NAMALWA (cell line): ENCODE measurements around the gene TMPRSS6.

ENCODE experiments used
- DNase-seq: peaks from one replicate; pipeline ENCODE4 v3.0.0-alpha.2; 2015; ENCODE audit warnings: low spot score

TMPRSS6 gene

DNA sequence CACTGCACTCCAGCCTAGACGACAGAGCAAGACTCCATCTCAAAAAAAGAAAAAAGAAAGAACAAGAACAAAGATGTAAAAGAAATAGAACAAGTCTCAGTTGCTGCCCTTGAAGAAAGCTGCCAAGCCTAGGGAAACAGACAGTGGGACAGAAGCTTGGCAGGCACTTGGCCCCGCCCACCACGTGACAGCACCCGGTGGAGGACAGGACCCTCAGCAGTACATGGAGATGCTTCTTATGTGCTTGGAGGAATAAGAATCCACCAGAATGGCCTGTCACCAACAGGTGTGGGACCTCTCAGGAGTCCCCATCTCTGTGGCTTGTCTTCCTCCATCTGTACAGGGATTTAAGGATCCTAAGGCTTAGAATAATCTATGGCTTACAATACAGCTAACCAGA, 7.6 kb upstream of the TMPRSS6 start:
- no peak for DNase-seq

DNA sequence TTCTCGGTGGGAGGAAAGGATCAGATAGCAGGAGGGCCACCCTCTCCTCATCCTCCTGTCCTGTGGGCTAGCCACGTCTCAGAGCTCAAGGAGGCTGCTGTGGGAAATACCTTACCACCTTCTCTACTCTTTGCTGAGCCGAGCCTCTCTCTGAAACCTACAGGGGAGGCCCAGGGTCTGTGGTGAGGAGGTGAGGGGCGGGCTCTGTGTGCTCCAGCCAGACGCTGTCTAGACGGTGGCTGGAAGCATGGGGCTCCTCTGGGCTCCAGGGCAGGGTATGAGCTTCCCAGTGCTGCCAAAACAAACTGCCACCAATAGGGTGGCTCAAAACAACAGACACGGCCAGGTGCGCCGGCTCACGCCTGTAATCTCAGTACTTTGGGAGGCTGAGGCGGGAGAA, 5.5 kb upstream of the TMPRSS6 start:
- DNase-seq: no peak

DNA sequence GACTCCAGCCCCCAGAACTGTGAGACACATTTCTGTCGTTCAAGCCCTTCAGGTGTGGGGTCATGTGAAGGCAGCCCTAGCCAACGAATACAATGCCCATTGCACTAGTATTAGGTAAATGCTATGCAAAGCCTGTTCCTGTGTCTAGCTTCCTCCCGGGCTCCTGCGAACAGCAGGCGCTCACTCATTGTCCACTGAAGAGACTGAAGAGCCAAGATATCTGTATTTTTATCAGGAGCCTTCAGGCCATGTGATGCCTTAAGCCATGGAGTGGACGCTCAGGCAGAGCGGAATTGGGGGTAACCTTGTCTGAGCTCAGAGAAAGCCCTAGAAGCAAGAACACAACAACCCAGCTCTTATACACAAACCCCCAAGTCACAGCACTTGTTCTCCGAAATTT, 4.2 kb upstream of the TMPRSS6 start:
- DNase-seq: no peak

DNA sequence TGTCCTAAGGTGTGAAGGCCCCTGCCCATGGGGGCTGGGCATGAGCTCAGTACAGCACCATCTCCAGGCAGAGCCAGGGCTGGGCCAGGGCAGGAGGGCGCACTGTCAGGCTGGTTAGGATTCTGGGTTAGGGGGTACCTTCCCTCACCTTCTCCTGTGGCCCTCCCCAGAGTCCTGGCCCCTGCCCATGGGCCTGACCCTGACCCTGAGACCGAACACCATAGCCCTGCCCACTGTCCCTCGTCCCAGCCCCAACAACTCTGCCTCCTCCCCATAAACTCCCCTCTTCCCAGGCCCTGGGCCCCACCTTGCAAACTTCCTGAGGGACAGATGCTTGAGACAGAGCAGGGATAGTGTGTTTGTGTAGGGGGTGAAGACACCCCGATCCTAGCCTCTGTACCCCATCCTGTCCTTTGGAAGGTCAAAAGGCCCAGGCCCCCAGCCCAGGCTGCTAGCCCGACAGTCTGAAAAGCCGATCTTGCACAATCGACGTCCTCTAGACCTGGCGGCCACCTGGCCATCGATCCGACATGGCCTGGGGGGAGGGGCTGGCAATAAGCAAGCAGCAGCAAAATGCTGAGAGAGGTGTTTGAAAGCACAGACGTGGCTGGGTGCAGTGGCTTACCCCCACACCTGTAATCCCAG, 2.7 kb upstream of the TMPRSS6 start:
- no peak for DNase-seq

DNA sequence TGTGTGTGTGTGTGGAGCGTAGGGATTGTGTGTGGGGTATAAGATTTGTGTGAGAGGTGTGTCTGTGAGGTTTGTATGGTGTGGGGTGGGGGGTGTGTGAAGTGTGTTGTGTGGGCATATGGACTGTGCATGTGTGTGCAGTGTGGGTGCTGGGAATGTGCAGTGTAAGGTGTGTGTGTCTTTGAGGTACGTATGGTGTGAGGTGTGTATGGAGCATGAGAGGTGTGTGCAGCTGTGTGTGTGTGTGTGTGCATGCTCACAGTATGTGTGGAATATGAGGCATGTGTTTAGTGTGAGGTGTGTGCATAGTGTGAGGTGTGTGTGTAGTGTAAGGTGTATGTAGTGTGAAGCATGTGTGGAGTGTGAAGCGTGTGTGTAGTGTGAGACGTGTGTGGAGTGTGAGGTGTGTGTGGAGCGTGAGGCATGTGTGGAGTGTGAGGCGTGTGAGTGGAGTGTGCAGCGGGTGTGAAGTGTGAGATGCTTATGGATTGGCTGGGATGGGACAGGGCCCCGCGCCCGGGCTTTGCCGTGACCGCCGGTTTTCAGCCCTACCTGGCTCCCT, 1.7 kb upstream of the TMPRSS6 start:
- no peak for DNase-seq

DNA sequence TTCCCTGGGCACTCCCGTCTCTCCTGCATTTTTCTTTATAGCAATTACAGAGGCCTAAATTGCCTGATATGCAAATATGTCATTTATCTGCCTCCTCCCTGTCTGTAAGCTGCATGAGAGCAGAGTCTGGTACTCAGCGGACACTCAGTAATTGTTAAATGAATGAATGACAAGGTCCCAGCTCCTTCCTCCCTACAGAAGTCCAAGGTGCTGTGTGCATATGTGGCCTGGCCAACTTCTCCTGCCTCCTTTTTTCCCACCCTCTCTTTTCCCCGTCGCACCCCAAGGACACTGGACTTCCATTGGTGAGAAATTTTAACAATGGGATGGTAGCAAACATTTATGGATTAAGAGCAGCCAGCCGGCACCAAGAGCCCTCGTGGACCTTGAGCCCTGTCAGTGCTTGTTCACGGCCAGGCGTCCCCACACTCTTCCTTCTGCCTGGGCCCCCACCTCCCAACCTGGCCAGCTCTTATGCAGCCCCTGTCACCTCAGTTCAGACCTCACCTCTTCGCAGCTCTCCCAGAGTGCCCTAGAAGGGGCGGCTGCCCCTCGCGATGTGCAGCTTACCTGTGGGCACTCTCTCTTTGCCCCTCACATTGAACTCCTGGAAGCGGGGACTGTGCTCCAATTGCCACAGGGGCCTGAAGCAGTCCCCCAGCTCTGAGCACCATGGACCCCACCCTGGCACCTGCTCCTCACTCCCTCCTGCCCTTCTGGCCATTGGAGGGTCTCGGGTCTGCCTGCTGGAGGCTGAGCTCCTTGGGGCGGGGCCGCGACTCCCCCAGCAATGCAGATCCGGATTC, 1.5 kb downstream of the TMPRSS6 start:
- DNase-seq: no peak

DNA sequence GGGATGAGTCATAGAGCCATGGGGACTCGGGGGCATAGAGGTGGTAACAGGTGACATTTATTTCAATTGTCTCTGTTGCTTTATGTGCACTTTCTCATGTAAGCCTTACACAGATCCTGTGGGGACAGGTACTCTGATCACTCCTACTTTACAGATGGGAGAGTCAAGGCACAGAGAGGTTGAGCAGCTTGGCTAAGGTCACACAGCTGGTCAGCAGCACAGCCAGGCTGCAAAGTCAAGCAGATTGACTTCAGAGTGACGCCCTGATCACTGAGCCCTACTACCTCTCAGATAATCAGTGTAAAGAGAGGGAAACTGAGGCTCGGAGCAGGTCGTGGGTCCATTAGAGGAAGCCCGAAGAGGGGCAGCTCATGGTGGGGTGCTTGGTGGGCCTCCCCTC, 3.5 kb downstream of the TMPRSS6 start:
- no peak for DNase-seq

DNA sequence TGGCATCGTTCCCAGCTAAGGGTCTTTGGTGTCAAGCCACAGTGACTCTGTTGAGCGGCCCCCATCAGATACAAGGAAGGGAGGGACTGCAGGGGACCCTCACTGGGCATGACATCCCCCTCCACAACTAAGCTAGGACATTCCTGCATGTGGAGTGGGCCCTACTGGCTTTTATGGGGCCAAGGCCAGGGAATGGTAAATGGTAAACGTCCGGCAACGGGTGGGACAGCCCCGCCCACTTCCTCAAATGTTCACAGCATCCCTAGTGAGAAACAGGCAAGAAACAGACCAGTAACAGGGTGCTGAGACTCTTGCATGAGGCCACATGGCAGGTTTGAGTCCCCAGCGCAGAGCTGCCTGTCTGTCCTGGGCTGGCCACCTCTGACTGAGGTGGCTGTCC, 4.4 kb downstream of the TMPRSS6 start:
- no peak for DNase-seq

DNA sequence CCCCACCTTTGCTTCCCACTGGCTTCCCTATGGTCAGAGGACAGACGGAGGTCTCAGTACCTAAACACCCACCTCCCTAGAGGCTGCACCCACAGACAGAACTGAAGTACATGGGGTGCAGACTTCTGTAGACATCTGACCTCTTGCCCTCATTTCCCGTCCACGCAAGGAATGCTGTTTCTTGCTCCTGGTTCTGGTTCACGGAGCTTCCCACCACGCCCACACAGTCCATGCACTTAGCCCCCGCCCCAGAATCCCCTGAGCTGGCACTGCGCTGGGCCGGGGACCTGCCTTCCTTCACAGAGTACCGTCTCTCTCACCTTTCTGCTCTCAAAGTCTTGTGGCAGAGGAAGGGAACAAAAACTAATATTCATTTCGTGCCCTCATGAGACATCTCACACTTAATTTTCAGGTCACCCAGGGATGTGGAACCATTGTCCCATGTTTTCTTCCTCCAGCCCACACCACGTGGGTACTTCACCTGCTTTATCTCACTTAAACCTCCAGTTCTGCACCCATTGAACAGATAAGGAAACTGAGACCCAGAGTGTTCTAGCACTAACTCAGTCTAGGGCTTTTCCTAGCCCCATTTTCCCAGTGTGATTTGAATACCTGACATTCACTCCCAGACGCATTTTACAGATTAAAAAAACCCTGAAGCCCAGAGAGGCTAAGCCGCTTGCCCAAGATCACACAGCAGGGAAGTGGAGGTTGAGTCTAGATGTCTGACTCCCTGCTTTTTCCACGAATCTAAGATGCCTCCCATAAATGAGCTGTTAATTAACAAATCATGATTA, 5.7 kb downstream of the TMPRSS6 start:
- no peak for DNase-seq

DNA sequence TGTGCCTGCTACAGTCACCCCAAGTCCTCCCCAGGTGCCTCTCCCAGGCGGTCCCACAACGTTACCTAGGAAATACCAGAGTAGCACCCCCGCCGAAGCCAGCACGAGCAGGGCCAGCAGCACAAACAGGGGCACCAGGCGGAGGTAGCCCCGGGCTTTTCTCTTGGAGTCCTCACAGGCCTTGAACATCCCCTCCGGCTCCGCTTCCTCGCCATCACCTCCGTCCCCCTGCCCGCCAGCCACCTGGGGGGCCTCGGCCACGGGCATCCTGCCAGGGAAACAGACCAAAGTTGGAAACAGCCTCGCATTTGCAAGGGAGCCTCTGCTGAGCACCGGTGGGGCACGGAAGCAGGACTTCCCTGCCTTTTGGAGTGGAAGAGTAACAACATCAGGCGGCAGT, 6.4 kb downstream of the TMPRSS6 start:
- DNase-seq: no peak

DNA sequence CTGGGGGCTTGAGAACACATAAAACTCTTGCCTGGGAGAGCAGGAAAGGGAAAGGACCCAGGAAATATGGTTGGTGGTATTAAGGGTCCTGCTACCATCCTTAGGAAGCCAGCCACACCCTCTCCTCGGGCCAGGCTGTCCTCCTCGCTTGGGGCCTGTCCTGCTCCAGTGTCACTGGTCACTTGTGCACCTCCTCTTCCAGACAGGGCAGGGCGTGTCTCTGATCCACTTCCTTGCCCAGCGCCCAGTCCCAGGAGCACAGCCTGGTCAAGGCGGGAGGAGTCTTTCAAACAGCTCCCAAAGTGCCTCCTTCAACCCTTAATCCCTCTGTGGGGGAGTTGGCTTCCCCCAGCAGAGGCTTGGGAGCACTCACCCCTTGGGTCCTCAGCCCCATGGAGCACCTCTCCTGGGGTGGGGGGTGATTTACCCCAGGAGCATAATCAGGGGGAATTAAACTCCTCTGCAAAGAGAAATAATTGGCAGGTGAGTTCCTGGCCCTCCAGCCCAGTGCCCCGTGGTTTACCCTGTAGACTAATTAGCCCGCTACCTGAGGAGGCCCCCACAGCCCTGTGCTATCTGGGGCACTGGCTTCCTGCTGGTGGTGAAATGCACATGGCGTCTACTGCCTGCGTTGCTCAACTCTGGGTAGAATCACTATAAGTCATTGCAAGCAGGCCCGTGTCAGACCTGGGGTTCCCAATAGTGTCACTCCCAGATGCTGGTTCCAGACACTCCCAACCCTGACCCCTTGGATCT, 8.0 kb downstream of the TMPRSS6 start:
- no peak for DNase-seq

DNA sequence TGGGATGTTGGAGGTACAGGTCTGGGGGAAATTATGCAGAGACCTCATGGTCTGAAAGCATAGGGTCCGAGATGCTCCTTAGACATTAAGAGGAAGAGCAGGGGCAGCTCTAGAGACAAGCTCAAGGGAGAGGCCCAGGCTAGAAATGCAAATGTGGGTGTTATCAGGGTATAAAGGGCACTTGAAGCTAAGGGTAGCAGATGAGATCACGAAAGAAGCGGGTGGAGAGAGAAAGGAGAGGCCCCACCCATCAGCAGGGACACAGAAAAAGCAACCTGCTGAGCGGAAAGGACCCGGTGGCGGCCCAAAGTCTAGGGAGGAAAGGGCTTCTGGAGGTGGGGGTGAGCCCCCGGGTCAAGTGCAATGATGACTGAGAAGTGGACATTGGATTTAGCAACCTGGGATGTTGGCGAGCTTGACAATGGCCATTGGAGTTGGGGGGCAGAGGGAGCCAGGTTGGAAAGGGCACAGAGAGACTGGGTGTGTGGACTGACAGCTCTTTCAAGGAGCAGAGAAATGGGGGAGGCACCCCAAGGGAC, 8.9 kb downstream of the TMPRSS6 start:
- peak; percentile 46 for DNase-seq

DNA sequence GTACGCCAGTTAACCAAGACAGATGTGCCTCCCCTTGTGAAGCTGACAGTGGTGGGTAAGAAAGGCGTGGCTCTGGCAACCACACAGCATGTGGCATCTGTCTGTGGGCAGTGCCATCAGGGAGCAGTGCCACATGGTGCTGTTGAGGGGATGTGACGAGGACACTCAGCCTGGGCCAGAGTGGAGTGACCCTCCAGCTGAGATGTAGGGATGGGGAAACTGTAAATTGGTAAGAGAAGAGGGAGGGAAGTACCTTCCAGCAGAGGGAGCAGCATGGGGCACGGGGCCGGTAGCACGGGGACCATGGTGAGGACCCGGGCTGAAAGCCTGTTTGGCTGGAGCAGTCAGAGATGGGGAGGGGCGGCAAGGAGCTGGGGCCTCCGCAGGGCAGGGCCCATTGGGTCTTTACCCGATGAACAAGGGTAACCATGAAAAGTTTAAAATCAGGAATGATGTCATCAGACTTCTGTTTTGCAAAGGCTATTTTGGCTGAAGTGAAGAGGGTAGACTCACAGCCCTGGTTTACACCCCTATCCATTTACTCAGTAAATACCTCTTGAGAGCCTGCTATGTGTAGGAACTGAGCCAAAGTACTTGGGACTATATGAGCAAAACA, 10.4 kb downstream of the TMPRSS6 start:
- DNase-seq: peak; percentile 26

DNA sequence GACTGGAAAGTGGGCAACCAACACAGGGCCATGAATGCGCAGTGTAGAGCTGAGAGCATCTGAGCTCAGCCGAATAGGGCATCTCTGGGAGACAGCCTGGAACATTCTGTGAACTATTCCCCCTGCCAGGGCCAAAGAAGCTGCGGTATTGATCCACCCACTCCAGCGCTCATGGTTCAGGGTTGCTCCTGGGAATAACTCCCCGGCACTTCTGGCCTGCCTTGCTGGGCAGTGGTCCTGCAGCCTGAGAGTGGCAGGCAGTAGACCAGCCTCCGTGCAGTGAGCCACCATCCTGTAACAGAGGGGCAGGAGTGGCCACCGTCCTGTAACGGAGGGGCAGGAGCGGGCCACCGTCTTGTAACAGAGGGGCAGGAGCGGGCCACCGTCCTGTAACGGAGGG, 12.2 kb downstream of the TMPRSS6 start:
- DNase-seq: no peak

DNA sequence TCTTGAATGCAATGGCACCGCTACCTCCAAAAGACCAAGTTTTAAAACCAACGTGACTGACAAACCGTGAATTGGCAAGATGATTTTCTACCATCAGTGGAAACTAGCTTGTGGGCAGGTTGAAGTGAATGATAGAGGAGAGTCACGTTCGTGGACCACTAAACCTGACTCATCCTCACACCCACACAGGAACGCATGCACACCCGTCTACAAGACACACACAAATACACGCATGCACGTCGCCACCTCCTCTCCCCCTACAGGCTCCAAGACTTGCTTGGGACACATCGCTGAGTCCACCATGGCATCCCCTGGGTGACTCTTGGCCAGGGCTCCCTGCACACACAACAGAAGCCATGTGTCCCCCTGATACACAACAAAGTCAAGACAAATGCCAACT, 14.4 kb downstream of the TMPRSS6 start:
- no peak for DNase-seq

DNA sequence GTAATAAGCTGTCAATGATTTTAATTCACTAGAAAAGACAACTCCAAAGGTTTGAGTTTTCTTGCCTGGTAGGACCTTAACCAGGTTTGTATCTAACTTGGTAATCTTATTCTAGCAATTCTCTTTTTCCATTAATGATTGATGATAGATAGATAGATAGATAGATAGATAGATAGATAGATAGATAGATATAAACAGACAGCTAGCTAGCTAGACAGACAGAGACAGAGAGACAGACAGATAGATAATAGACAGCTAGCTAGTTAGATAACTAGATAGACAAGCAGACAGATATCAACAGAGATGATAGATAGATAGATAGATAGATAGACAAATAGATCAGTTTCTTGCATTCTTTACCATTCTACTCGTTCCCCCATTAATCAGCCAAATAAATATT, 15.3 kb downstream of the TMPRSS6 start:
- DNase-seq: no peak

DNA sequence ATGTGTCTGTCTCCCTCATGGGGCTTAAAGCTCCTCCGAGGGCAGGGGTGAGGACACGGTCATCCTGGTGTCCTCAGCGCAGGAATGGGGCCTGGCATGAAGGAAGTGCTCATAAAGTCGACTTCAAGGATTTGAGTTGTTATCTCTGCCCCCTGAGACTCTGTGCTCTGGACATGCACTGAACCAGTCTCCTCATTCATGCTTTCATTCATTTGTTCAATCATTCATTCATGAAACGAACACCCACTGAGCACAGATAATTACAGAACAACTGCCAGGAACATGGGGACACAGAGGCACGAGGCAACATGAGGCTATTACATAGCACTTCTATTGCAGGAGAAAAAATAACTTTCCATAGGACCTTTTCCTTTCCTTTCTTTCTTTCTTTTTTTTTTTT, 16.5 kb downstream of the TMPRSS6 start:
- no peak for DNase-seq

DNA sequence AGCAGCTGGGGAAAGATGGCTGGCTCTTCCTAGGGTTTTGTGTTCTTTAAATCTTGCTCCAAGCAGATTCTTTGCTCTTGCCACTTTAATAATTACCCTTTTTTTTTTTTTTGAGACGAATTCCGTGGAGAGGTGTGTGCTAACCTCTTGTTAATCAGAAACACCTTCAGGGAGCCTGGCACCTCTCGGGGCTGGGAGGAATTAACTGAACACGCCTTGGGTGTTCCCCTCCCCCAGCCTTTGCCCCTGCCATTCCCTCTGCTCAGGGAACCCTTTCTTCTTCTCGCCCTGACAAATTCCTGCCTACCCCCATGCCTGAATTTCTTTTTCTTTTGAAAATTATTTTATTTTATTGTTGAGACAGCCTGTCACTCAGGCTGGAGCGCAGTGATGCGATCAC, 17.5 kb downstream of the TMPRSS6 start:
- DNase-seq: no peak

DNA sequence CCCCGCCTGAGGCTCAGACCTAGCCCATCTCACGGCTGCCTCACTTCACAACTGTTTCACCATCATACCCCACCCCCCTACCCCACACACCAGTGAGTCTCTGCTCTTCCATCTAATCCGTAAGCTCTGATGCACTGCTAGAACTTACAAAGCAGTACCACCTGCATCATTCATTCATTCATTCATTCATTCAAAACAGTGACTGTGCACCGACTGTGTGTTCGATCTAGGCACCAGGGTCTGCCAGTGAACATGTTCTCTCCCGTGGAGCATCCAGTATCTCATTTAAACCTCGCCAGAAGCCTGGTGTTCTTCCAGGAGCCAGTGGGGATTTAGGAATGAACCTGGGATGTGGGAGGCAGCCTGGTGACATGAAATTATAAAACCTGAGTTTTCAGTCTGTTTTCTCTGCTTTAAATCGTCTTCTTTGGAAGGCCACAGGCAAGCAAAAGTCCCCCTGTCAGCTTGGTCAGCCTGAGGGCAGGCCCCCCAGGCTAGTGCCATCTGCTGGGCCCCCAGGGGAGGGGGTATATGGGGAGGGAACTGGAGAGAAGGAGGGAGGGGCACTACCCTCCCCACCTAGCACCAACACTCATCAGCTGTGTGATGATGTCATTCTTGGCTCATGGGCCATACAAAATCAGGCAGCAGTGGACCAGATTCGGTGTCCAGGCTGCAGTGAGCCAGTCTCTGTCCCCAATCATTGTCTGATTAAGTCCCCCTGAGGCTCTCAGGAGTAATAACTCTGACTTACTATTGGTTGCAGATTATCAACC, 18.4 kb downstream of the TMPRSS6 start:
- DNase-seq: no peak

DNA sequence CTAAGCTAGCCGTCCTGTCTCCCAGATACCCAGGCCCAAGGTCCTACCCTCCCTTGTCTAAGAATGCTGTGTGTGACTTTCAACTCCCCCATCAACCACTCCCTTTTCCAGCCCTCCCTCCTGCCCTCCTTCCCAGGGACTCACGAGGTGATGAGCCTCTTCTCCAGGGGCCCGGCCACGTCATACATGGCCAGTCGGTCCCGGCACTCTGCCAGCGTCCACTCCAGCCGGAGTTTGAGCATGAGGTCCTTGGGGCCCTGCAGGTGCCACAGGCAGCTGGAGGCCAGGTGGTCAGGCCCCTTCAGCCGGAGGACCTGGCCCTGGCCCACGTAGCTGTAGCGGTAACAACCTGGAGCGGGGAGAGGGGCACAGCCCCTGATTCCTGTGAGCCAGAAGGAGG, 20.1 kb downstream of the TMPRSS6 start:
- DNase-seq: no peak
